MM.1S (cell line): ENCODE results near the gene NEK11.

Source experiments
- CTCF ChIP-seq: fragments of 300-600 bp; sonication (generic); IDR thresholded peaks from 2 replicates; pipeline ENCODE4 v1.5.1; 2016; ENCODE audit warnings: antibody characterized with exemption, low read length, mixed read lengths
- EZH2phosphoT487 ChIP-seq: fragments of 300-600 bp; sonication (generic); IDR thresholded peaks from 2 replicates; pipeline ENCODE4 v1.6.1; 2018; ENCODE audit warnings: antibody characterized with exemption, low read length

- TF ChIP-seq CTCF (no peak), EZH2phosphoT487 (no peak)
These were observed 322.2 kb downstream of the NEK11 start for GRCh38 chr3:131348911-131349310.
